Cerebellar nuclear complex (tissue), 1 donor: Measurements from ENCODE around the gene SLC19A1.
"Not testable (repeated sequence)": the region's sequence is repeated elsewhere in the genome, so short reads cannot be mapped to it uniquely, and the experiment has no call there.

Experiments
- DNase-seq, 2 experiments: peaks; one replicate each; lab custom pipeline; 2025; lab: John Stamatoyannopoulos, UW

SLC19A1 gene

DNA sequence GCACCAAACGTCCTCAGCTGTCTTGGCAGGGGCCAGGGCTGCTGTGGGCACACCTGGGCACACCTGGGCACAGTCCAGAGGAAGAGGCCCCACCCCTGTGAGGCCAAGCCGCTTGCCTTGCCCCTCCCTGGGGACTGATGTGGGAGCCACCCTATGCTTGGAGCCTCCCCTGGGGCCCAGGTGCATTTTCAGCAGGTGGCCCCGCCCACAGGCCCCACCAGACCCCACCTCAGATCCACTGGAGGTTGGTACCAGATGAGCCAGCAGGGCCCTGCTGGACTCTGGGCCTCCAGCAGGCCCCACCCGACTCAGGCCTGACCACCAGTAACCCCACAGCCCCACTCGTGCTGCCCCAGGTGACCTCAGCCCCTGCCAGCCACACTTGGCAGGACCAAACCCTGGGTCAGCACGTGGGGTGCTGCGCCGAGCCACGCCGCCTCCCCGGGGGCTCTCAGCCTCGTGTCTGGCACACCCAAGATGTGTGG lies 8.8 kb downstream of the SLC19A1 start:
- no peak for DNase-seq

DNA sequence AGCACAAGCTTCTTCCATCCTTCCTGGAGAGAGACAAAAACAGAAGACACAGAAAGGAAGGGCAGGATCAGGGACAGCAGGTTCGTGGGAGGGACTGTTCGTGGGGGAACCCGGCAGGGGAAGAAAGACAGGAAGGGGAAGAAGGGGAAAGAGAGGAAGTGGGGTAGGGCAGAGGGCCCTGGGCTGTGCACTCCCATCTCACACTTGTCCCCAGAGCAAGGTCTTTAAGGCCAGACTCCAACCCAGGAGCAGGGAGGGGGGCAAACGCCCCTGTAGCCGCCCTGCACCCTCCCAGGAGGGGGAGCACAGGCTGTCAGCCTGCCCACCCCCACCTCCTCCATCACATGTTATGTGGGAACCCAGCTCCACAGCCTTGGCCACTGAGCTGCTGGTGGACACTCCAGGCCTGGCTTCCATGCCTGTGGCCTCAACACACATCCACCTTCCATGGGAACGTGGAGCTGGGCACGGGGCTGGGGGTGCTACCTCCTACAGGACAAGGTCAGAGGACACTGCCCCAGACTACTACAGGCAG lies 9.3 kb downstream of the SLC19A1 start:
- DNase-seq = no peak

DNA sequence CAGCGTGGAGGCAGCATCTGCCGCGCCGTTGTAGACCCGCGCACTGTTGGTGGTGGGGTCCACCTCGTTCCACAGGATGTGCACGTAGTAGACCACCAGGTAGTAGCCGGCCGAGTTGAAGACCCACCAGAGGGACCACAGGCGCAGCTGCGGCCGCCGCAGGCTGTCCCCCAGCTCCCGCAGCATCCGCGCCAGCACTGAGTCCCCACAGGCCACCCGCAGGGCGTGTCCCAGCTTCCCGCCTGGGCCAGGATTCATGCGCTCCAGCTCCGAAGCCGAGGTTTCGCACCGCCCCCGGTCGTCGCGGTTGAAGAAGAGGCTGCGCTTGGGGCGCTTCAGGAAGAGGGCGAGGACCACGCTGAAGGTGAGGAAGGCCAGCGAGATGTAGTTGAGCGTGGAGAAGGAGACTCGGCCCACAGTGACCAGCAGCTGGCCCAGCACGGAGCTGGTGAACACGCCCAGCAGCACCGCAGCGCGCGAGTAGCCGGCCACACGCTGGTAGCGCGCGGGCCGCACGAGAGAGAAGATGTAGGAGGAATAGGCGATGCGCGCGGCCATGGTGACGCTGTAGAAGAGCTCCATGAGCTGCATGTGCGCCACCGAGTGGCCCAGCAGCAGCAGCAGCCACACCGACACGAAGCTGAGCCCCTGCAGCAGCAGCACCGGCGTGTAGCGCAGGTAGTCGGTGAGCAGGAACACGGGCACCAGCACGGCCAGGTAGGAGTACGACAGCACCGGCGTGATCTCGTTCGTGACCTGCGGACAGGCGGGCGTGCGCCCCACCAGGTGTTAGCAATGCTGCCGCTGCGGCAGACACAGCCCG lies 10.6 kb downstream of the SLC19A1 start:
- no peak for DNase-seq

DNA sequence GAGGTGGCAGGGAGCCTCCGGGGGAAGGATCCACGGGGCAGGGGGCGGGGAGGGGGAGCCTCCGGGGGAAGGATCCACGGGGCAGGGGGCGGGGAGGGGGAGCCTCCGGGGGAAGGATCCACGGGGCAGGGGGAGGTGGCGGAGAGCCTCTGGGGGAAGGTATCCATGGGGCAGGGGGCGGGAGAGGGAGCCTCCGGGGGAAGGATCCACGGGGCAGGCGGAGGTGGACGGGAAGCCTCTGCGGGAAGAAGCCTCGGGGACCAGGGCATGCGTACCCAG lies 11.2 kb downstream of the SLC19A1 start:
- DNase-seq = not testable (repeated sequence)

DNA sequence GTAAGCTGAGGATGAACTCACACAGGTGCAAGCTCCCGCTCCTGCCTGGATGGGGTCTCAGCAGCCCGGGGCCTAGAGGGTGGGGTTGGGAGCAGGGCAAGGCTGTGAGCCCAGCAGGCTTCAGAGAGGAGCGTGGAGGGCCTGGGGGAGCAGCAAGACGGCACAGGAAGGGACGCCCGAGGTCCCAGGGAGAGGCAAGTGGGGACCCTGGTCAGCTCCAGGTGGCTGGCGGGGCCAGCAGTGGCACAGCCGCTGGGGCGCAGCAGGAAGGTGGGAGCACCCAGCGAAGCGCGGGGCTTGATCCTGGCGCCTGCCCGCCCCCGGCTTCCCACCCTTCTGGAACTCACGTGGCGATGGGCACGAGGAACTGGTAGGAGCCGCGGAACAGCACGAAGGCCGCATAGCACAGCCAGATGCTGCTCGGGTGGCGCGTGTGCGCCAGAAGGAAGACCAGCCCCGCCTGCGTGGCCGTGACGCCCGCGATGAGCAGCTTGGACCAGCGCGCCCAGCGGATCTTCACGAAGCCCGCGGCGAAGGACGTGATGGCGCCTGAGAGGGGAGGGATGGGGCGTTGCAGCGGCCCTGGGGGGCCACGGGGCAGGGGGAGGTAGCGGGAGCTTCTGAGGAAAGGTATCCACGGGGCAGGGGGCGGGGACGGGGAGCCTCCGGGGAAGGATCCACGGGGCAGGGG lies 11.7 kb downstream of the SLC19A1 start:
- no peak for DNase-seq

DNA sequence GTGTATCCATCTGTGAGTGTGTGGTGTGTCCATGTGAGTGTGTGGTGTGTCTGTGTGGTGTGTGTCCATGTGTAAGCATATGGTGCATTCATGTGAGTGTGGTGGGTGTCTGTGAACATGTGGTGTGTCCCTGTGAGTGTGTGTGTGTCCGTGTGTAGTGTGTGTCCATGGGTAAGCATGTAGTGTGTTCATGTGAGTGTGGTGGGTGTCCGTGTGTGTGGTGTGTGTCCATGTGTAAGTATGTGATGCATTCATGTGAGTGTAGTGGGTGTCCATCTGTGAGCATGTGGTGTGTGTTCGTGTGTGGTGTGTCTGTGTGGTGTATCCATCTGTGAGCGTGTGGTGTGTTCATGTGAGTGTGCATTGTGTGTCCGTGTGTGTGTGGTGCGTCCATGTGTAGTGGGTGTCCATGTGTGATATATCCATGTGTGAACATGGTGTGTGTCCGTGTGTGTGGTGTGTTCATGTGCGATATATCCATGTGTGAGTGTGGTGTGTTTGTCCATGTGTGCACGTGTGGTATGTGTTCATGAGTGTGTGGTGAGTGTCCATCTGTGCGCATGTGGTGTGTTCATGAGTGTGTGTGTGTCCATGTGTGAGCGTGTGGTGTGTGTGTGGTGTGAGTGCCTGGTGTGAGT lies 12.3 kb downstream of the SLC19A1 start:
- DNase-seq = no peak

DNA sequence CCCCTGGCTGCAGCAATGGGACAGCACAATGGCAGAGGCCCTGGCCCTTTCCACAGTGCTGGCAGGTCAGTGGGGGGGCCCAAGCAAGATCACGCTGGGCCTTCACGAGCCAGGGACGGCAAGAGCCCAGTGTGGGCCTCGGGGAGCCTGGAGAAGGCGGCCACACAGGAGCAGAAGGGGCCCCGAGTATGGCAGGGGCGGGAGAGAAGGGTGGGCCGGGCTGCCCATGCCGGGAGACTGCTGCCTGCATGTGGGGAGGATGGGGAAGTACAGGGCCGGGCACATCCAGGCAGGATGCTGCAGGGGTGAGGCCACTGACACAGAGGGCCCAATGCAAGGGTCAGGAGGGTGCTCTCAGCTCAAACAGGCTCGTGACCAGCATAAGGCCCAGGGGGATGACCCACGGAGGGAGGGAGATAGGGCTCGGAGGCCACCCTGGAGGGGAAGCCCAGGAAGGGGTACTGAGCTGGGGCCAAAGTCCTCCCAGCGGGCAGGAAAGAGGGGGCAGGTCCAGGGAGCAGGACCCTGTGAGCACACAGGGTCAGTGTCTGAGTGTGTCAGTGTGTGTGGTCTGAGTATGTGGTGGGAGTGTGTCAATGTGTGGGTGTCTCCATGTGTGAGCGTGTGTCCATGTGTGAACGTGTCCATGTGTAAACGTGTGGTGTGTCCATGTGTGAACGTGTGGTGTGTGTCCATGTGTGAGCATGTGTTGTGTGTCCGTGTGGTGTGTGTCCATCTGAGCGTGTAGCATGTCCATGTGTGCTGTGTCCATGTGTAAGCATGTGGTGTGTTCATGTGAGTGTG lies 13.1 kb downstream of the SLC19A1 start:
- no peak for DNase-seq

DNA sequence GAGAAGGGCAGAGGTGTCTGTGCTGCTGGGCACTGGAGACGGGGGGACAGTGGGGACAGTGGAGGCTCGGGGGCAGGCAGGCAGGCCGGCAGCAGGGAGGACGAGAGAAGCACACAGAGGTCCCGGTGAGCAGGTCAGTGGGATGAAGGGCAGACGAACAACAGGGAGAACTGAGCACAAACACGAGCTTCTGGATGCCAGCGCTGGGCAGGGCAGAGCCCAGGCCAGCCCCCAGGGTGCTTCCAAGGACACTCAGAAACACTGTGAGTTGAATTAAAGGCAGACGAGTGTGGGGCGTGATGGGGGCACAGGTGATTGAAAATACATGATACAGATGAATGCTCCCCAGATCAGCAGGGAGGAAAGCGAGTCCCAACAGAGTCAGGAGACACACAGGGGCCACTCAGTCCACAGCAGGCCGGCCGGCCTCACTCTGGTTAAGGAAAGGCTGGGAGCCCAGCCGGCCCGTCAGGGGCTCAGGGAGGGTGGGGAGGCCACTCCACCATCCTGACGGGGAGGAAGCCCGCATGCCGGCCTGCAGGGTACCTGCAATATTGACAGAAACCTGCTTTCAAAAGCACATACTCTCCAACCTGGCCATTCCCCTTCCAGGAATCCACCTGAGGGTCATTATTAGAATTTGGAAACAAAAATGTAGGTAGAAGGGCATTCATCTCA lies 14.1 kb downstream of the SLC19A1 start:
- no peak for DNase-seq

DNA sequence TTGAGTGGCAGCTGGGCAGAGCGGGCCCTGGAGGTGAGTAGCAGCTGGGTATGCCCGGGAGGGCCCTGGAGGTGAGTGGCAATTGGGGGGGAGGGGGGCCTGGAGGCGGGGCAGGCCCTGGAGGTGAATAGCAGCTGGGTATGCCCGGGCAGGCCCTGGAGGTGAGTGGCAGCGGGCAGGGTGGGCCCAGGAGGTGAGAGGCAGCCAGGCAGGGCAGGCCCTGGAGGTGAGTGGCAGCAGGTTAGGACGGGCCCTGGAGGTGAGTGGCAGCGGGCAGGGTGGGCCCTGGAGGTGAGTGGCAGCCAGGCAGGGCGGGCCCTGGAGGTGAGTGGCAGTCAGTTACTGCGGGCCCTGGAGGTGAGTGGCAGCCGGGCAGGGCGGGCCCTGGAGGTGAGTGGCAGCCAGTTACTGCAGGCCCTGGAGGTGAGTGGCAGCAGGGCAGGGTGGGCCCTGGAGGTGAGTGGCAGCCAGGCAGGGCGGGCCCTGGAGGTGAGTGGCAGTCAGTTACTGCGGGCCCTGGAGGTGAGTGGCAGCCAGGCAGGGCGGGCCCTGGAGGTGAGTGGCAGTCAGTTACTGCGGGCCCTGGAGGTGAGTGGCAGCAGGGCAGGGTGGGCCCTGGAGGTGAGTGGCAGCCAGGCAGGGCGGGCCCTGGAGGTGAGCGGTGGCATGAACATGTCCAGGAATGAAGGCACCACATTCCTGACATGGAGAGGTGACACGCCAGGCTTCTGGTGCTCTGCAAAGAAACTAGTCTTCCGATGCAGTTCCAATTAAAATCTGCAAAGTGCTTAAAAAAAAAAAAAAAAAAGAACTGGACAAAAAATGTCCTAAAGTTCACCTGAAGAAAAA lies 14.9 kb downstream of the SLC19A1 start:
- DNase-seq = not testable (repeated sequence)

DNA sequence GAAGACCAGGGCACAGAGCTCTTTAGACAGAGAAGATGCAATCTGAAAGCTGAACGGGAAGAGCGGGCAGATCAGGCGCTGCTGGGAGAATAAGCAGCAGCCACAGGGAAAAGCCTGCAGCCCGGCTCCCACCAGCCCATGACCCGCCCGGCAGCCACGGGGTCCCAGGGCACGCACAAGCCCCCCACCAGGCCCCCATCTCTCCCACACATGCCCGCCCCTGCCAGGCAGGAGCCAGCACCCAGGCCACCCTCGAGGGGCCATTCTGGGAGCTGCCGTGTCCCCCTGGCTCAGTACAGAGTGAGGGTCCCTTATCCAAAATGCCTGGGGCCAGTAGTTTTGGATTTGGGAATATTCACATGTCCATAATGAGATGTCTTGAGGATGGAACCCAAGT lies 16.3 kb downstream of the SLC19A1 start:
- DNase-seq = no peak

DNA sequence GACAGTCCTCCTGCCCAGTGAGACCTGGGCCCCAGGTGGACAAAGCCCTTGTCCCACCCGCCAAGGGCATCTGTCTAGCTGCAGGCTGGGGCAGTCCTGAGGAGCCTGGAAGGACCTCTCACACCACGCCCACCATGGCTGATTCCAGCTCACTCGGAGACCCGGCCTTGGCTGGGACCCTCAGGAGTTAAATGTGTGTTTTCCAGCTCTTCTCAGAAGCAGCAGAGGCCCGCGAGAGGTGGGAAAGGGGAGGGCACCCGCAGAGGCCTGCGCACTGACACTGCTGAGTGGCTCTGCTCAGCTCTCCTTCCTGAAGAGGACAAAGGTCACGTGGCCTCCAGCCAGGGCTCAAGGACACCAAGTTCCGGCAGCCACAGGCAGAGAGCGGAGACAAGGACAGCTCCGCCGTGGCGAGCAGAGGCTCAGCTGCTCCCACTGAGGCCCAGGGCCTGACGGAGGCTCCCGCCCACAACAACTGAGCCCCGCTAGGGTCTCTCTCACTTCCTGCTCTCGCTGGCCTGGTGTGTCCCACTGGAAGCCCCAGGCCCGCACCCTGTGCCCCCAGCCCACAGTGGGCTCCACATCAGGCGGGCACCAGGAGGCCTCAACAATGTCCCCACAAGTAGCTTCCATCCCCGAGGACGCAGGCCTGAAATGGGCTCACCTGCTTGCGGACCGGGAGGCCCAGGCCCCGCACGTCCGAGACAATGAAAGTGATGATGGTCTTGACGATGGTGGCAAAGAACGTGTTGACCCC lies 16.9 kb downstream of the SLC19A1 start:
- DNase-seq = no peak

DNA sequence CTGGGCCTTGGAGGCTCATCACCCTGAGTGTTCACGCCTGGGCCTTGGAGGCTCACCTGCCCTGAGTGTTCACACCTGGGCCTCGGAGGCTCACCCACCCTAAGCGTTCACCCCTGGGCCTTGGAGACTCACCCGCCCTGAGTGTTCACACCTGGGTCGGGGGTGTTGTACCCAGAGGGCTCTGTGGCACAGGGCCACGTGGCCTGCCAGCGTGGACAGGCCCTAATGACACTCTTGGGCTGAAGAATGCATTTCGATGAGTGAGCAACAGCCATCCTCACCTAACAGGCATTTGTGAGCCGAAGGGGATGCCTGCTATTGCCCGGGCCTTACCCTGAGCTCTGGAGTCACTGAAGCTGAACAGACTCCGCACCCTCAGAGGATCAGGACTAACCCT lies 17.5 kb downstream of the SLC19A1 start:
- DNase-seq = no peak

DNA sequence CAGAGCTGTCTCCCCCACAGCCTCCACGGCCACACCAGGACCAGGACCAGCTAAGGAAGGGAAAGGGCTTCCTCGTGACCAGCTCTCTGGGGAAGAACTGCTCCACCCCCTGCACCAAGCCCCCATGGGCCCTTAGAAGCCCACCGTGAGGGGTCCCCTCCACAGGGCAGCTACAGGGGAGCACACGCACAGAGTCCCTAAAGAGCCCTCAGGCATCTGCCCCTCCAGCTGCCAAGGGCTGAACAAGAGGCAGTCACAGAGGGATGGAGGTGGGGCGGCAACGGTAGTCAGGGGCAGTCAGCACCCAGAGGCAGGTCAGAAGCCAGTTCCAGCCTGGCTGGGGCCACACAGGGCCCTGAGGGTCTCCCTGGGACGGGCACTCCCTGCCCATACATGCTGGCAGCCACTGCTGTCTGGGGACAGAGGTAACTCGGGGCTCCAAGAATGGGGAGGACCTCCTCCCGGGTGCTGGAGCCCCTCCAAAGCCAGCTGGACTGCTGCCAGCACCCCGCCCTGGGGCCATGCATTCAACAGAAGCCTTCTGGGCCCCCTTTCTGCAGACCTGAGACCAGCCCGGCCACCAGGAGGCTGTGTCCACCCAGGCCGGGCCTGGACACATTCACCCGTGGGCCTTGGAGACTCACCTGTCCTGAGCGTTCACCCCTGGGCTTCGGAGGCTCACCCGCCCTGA lies 18.7 kb downstream of the SLC19A1 start:
- no peak for DNase-seq

DNA sequence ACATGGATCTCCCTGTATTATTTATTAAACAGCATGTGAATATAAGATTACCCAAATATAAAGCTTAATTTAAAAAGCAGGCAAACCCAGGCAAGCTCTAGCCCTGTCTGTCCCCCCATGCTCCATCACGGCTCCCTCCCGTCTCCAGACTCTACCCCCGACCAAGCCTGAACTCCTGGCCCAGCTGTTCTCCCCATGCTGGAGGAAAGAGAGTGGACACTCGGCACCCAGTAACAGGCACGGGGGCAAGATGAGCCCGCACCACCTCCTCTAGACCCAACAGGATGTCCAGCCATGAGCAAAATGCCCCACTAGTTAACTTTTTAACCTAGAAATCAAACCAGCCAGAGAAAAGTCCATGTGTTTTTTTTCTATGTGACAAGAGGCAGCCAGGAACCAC lies 19.3 kb downstream of the SLC19A1 start:
- DNase-seq = no peak

DNA sequence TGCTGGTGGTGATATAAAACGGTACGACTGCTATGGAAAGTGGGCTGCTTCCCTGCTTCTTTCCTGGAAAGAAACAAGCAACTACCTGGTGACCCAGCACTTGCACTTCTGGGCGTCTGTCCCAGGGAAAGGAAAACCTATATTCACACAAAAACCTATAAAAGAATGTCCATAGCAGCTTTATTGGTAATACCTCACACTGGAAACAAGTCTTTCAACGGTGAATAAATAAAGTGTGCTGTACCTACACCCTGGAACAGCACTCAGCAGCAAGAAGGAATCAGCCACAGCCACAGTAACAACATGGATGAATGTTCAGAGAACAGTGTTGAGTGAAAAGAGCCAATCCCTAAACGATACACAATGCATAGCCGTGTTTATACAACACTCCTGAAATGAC lies 19.9 kb downstream of the SLC19A1 start:
- no peak for DNase-seq

DNA sequence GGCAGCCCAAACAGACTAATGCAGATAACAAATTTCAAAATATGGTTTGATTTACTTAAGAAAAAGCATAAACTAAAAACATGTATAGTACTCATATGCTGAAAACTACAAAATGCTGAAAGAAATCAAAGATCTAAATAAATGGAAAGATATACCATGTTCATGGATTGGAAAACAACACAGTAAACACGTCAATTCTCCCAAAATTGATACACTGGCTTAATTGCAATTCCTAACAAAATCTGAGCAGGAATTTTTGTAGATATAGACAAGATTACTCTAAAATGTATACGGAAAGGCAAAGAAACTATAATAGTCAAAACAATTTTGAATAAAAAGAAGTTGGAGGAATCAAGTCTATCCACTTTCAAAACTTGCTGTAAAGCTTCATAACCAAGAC lies 21.0 kb downstream of the SLC19A1 start:
- no peak for DNase-seq

DNA sequence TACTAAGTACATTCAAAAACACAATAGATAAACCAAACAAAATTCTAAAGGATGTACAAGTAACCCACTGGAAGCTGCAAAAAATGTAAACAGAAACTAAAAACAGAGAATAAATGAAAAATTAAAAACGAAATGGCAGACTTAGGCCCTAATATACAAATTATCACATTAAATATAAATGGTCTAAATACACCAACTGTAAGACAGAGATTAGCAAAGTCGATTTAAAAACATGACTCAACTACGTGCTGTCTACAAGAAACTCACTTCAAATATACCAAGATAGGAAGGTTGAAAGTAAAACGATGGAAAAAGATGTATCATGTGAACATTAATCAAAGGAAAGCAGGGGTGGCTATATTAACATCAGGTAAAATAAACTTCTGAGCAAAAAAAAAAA lies 23.1 kb downstream of the SLC19A1 start:
- no peak for DNase-seq

DNA sequence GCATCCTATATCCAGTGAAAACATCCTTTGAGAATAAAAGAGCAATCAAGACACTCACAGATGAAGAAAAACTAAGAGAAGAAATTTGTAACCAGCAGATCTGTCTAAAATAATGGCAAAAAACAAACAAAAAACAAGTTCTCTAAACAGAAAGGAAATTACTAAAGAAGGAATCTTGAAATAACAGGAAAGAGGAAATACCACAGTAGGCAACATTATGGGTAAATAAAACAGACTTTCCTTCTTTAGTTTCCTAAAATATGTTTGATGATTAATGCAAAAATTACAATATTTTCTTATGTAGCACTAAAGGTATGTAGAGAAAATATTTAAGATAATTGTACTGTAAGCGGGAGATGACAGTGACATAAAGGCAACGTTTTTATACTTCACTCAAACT lies 23.5 kb downstream of the SLC19A1 start:
- DNase-seq = no peak
